ENCODE measurements around the gene B9D2.

Gene B9D2

DNA sequence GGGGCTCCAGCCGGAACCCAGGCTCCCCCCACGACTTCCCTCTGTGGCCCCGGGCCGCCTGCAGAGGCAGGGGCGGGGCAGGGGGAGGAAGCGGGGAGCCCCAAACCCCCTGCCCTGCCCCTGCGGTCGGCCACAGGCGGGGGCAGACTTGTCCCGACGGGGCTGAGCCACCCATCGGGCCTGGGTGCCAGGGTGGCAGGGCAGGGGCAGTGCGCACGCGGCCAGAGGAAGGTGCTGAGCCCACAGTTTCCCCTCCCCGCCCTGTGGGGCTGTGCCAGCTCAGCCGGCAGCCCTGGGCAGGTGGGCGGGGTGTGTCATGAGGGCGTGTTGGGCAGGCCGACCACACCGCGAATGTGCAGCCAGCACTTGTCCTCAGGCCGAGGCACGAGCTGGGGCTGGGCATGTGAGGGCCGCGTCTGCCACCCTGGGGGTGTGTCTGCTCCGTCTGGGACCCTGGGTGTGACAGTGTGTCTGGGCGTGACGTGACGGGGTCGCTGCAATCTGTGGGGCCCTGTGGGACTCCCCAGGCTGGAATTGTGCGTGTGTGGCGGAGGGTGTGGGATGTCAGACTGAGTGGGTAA is 36.3 kb downstream of the B9D2 start:
- no peak for DNase-seq (ENCODE audit: low read depth in 2 of 2)

DNA sequence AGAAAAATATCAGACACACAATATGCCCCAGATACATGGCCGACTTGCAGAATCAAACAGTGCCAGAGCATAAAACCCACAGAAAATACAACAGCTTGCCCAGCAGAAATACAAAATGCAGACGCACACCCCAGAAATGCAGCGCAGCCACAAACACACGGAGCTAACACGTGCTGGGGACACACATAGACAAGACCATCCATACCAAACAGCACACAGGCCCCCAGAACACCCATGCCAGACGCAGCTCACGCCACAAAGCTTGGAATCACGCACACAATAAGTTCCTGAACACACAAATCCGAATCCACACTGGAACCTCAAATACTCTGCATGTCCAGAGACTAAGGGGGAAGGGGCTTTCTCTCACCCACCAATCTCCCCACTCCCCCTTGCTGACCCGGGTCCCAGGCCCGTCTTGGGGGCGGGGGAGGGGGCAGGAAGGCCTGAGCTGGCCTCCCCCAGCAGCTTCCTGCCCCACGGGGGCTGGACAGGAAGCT is 36.8 kb downstream of the B9D2 start:
- no peak for DNase-seq (ENCODE audit: low read depth in 2 of 2)

GRCh38 chr19:41325947-41326706 is 37.8 kb downstream of the B9D2 start:
- peak in 1 of 2 experiments; percentile 47 for DNase-seq (ENCODE audit: low read depth in 2 of 2)

DNA sequence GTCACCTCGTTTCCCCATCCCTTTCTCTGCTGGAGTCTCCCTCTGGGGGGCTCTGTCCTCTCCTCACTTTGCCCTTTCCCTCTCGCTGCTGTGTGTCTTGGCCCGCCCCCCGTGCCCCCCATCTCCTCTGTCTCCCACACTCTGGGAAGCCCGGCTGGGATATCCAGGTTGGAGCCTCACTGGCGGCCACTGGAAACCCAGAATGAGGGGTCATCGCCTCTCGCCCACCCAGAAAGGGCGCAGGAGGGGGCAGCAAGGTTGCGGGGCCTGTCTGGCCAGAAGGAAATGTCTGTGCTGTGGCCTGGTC is 38.4 kb downstream of the B9D2 start:
- DNase-seq (ENCODE audit: low read depth in 2 of 2) = no peak

GRCh38 chr19:41324921-41325639 is 38.9 kb downstream of the B9D2 start:
- no peak for DNase-seq (ENCODE audit: low read depth in 2 of 2)

GRCh38 chr19:41324231-41324702 is 39.7 kb downstream of the B9D2 start:
- DNase-seq (ENCODE audit: low read depth in 2 of 2) = no peak

GRCh38 chr19:41323430-41324125 is 40.4 kb downstream of the B9D2 start:
- peak; percentile 90 to 92 for DNase-seq (ENCODE audit: low read depth in 2 of 2)

DNA sequence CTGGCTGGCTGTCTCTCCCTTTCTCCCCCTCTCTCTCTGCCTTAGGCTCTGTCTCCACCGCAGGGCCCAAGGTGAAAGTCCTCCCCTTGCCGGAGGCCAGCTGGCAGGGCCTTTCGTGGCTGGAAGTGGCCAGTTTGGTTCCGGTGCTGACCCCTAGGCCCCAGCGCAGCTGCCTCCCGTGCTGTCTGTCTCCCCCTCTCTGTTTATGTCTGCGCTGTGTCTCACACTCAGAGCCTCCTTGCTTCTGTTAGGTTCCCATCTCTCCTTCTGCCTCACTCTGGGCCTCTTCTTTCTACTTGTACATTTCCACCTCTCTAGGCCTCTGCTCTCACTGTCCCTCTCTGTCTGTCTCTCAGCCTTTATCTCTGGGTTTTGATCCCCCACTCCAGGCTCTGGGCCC is 40.9 kb downstream of the B9D2 start:
- DNase-seq (ENCODE audit: low read depth in 2 of 2) = no peak

DNA sequence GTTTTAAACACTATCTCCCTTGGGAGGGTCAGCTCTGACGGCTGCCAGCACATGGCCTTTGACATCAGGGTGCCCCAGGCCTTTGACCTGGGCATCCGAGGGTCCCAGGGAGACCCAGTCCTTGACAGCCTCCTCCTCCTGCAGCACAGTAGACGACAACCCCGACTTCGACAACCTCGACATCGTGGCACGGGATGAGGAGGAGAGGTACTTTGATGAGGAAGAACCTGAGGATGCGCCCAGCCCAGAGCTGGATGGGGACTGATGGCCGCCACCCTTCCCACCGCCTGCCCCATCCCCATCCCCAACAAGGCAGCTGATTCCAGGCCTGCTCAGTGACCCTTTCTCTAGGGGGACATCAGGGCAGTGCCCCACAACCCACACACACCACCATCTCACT is 41.5 kb downstream of the B9D2 start:
- DNase-seq (ENCODE audit: low read depth in 2 of 2) = no peak

DNA sequence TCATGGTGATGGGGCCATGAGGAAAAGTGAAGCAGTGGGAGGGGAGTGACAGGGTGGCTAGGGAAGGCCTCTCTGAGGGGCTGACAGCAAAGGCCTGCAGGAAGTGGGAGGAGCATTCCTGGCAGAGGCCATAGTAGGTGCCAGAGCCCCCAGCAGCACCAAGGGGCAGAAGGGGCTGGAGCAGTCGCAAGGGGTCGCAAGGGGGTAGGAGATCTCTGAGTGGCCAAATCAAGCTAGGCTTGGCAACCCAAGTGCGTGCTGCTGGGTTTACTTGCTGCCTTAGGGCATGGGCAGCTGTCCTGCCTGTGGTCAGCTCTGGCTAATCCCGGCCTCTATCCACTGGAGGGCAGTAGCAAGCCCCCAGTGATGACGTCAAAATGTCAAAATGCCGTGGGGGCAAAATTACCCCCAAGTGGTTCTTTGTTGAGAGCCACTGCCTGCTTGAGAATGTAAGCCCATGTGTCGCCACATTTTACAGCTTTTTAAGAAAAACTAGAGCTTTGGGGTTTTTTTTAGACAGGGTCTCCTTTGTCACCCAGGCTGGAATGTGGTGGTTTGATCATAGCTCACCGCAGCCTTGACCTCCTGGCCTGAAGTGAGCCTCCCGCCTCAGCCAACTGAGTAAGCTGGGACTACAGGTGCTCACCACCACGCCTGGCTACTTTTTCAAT is 42.2 kb downstream of the B9D2 start:
- DNase-seq (ENCODE audit: low read depth in 2 of 2) = no peak

GRCh38 chr19:41321204-41321599 is 42.7 kb downstream of the B9D2 start:
- no peak for DNase-seq (ENCODE audit: low read depth in 2 of 2)

DNA sequence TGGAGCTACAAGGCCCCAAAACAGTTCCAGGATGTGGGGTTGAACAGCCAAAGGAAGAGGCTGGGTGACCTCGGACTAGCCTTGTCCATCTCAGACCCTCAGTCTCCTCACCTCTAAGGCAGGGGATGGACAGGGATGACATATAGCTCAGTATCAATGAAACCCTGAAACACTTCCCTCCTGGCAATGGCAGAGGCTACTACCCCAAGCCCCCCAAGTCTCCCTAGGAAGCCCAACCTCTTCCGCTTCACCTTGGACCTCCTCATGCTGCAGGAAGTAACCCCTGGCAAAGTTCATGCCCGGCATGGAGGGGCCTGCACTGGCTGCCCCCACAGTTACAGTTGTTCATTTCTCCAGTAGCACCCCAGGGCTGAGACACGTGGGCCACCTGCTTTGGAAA is 43.4 kb downstream of the B9D2 start:
- DNase-seq (ENCODE audit: low read depth in 2 of 2) = no peak

DNA sequence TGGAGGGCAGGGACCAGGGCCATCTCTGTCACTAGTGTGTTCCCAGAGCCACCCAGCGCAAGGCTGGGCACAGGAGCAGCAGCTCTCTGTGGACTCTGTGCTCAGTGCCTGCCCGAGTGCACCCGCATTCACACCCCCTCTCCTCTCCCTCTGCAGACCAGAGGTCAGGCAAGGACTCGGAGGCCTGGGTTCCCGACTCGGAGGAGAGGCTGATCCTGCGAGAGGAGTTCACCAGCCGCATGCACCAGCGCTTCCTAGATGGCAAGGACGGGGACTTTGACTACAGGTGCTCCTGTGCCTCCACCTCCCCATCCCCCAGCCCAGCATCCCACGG is 43.8 kb downstream of the B9D2 start:
- DNase-seq (ENCODE audit: low read depth in 2 of 2) = no peak

- DNase-seq (ENCODE audit: low read depth in 2 of 2) = no peak
These were observed 44.3 kb downstream of the B9D2 start for GRCh38 chr19:41319500-41320184.

DNA sequence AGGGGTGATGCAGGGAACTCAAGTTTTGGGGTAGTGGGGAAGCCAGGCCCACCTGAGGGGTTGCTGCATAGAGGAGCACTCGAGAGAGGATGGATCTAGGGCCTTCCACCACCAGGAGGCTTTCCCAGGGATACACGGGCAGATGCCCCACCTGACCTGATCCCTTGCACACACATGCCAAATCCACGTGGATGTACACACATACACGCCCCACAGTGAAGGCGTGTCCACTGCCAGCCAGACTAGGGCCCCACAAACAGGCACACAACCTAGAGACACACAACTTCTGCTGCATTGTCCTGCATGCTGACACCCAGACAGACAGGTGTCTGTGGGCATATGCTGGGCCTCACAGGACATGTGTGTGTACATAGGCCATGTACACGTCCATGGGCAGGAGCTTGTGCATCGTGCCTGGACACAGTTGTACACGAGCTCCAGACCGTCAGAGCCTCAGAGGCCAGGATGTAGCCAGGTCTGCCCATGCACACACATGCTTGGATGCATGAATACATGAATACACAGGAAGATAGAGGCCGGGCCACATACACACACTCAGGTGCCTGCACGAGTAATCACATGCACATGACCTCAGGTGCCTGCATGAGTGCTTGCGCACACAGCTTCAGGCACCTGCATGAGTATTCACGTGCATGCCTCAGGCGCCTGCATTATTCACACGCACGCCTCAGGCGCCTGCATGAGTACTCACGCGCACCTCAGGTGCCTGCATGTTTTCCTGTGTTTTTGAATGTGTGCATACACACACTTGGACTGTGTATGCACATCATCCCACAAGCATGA is 45.1 kb downstream of the B9D2 start:
- no peak for DNase-seq (ENCODE audit: low read depth in 2 of 2)

DNA sequence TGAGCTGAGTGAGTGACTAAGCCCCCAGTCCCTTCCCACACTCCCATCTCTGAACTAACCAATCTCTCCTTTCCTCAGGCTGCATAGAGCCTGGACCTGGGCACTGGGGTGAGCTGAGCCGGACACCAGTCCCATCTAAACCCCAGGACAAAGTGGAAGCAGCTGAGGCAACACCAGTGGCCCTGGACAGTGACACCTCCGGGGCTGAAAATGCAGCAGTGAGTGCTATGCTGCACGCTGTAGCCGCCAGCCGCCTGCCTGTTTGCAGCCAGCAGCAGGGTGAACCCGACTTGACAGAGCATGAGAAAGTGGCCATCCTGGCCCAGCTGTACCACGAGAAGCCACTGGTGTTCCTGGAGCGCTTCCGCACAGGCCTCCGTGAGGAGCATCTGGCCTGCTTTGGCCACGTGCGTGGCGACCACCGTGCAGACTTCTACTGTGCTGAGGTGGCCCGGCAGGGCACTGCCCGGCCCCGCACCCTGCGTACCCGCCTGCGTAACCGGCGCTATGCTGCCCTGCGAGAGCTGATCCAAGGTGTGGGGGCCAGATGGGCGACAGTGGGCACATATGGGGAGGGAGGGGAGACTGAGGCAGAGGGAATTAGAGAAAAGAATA is 47.5 kb downstream of the B9D2 start:
- DNase-seq (ENCODE audit: low read depth in 2 of 2) = no peak

GRCh38 chr19:41311613-41312012 is 52.3 kb downstream of the B9D2 start:
- no peak for DNase-seq (ENCODE audit: low read depth in 2 of 2)

DNA sequence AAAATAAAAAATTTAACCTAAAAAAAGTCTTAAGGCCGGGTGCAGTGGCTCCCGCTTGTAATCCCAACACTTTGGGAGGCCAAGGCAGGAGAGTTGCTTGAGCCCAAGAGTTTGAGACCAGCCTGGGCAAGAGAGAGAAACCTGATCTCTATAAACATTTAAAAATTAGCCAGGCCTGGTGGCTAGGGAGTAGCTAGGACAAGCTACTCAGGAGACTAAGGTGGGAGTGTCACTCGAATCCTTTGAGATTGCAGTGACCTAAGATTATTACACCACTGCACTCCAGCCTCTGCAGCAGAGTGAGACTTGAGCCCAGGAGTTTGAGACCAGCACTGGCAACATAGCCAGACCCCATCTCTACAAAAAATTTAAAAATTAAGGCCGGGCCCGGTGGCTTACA is 52.9 kb downstream of the B9D2 start:
- no peak for DNase-seq (ENCODE audit: low read depth in 2 of 2)

DNA sequence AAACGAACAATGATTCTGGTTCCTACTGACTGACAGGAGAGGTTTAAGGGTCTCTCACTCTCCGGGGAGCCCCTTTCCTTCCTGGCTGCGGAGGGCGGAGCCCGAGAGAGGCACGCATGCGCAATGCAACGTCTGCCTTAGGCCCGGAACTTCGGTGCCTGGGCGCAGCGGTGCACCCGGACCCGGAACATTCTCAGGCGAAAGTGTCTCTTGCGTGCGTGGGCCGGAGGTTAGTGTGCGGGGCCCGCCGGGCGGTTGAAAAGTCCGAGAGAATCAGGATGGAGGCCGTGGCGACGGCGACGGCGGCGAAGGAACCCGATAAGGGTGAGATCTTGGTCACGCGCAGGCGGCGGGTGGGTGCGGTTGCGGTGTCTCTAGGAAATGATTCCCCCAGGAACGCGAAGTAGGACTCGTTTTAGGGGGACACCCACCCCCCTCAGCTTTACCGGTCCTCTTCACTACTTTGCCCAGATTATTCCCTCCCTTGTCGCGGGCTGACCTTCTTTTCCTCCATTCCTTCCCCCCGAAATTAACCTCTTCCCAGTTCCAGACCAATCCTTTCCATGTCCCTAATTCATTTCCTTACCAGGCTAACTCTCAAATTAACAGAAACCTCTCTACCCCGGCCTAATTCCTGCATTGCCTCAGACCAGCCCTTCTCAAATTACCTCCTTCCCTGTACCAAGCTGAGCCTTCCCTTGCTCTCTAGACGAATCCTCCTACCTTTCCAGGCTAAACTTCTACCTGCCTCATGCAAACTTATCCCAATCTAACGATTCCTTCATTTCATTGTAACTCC is 53.7 kb downstream of the B9D2 start, which contains the start of gene CCDC97:
CCDC97 (plus strand) TSS at position 140 of the 799 bp plus-strand sequence; CDS start at position 279, 139 bp downstream.
- DNase-seq (ENCODE audit: low read depth in 2 of 2) = peak; percentile 62 to 63

All from fibroblast of skin of left biceps (primary cell).